Ascending aorta (tissue), 2 donors: Measurements from ENCODE around the gene ST6GALNAC4. TPM values are rescaled to one million over a fixed set of nuclear protein-coding genes. Genes with fewer than 3 reads are reported as not detected.

Experiments
- DNase-seq, 2 donors: peaks; one replicate each; pipeline ENCODE4 v3.0.0-alpha.2; 2019; ENCODE audit warnings: low spot score in 2 of 2
- H3K27ac ChIP-seq, 2 donors: fragments of 200-600 bp; sonication (generic); one replicate each; pipeline ENCODE4 v1.5.1; 2016 to 2017; ENCODE audit warnings: mild to moderate bottlenecking in 1 of 2
- H3K27me3 ChIP-seq: fragments of 200-600 bp; sonication (generic); one replicate; pipeline ENCODE4 v1.5.1; 2017
- H3K36me3 ChIP-seq, 2 donors: fragments of 200-600 bp; sonication (generic); one replicate each; pipeline ENCODE4 v1.5.1; 2016
- H3K4me1 ChIP-seq, 2 donors: fragments of 200-600 bp; sonication (generic); one replicate each; pipeline ENCODE4 v1.5.1; 2016 to 2017; ENCODE audit warnings: mild to moderate bottlenecking in 1 of 2
- H3K4me3 ChIP-seq, 2 donors: fragments of 200-600 bp; sonication (generic); one replicate each; pipeline ENCODE4 v1.5.1; 2016 to 2017; ENCODE audit warnings: mild to moderate bottlenecking in 1 of 2
- H3K9me3 ChIP-seq, 2 donors: fragments of 200-600 bp; sonication (generic); one replicate each; pipeline ENCODE4 v1.5.1; 2016
- CTCF ChIP-seq, 3 experiments: fragments of 200-600 bp in 2 of 3; fragments of 450-650 bp in 1 of 3; sonication (generic) in 2 of 3; IDR thresholded peaks; one replicate each; pipeline ENCODE4 v1.5.1; 2016 to 2019; ENCODE audit warnings: antibody characterized with exemption in 3 of 3, mild to moderate bottlenecking in 1 of 3, moderate library complexity in 1 of 3
- intact Hi-C: fragments of 100-400 bp; cut with DNase I; formaldehyde crosslinking; loops from one replicate; pipeline ENCODE4 v1.15.1; 2023
- total RNA-seq: library from RNA; depleted of rRNA; stranded (reverse); fragments of >200 nt; gene quantifications from one replicate; pipeline ENCODE4 v1.1.0, GENCODE V29; 2016

Gene ST6GALNAC4
- total RNA-seq, 1 donor from 2014 or later = 134 TPM

DNA sequence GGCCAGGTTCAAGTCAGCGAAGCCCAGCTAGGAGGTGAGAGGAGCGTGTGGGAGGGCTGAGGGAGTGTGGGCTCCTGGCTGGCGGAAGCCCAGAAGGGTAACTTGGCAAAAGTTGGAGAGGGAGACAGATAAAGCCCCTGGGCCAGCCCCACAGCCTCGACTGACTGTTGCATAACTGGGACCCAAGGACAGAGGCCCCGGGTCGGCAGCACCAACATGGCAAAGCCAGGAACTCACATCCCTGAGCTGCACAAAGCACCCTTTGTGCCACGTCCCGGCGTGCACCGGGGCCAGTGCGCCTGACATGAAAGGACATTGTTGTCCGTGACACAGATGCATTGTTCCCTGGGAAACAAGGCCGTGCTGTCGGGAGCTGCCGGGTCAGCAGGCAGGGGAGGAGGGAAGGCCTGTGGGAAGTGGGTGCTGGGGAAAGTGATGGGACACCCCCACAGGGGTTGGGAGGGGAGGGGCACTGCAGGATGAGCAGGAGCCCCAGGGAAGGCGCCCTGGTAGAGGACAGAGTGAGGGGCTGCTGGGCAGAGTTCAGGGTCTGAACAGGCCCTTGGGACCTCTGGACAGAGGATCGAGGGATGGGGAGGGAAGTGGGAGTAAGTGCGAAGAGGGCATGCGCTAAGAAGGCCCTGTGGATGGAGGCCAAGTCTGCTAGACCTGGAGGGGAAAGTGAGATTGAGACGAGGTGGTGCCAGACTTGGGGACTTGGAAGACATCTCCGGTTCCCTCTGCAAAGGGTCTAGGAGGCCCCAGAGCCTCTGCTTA lies 33.9 kb upstream of the ST6GALNAC4 start:
- intact Hi-C loops = no loop called here
- H3K4me3 ChIP-seq = no peak overlapping the region

DNA sequence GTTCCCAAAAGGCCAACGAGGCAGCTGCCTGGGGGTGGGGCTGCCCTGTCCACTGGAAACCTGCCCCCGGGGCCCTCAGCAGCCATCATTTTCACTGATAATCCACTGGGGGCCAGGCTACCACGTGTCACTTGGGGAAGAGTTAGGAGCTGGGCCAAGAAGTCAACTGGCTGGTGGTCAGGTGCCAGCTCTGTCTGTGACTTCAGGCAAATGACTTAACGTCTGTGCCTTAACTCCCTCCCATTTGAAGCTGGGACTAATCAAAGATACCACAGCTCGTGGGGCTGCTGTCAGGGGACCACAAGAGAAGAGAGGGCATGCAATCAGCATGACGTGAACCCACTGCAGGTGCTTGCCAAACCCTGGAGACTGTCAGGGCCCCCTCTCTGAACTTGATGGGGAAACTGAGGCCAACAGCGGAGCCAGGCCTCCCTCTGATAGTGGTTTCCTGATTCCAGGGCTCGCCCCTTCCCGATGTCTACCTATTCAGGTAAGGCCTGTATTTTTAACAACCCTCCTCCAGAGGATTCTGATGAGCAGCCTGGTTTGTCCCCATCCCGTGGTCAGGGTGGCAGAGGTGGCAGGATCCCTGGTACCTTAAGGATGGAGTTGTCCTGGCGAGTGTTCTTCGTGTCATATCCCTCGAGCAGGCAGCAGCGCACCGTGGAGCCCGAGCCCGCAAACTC lies 33.1 kb upstream of the ST6GALNAC4 start:
- Histone ChIP-seq H3K36me3 (peaks cover 4 to 9% of the 10 kb centered on the region in 2 donors), H3K4me3 (no peak overlapping the region), H3K4me1 (peaks cover 0 to 8% of the 10 kb centered on the region in 2 donors), H3K27me3 (no peaks in the 10 kb centered on the region), H3K27ac (no peak overlapping the region), H3K9me3 (no peaks in the 10 kb centered on the region)
- TF ChIP-seq CTCF (IDR thresholded peaks at IDR 0.05) = no peak
- no peak for DNase-seq
- intact Hi-C loops = no loop called here

More for the DNA sequence above, 33.9 kb upstream of the ST6GALNAC4 start:
- no peak overlapping the region for H3K27ac ChIP-seq
- peaks cover 0 to 11% of the 10 kb centered on the region in 2 donors for H3K4me1 ChIP-seq
- H3K27me3 ChIP-seq = no peaks in the 10 kb centered on the region
- DNase-seq = no peak
- H3K36me3 ChIP-seq = peaks cover 0 to 4% of the 10 kb centered on the region in 2 donors
- H3K9me3 ChIP-seq = no peaks in the 10 kb centered on the region
- no peak for TF ChIP-seq CTCF (IDR thresholded peaks at IDR 0.05)

GRCh38 chr9:127947841-127948710 lies 31.2 kb upstream of the ST6GALNAC4 start:
- no peak overlapping the region for H3K27ac ChIP-seq
- no peak for DNase-seq
- no peak for TF ChIP-seq CTCF (IDR thresholded peaks at IDR 0.05)
- intact Hi-C loops = no loop called here
- H3K36me3 ChIP-seq = peaks cover 15% of the 10 kb centered on the region in 2 donors
- no peaks in the 10 kb centered on the region for H3K9me3 ChIP-seq
- H3K27me3 ChIP-seq = no peaks in the 10 kb centered on the region
- H3K4me3 ChIP-seq = no peak overlapping the region
- H3K4me1 ChIP-seq = no peaks in the 10 kb centered on the region

- no peak for TF ChIP-seq CTCF (IDR thresholded peaks at IDR 0.05)
- no peak overlapping the region for H3K4me3 ChIP-seq
- no peaks in the 10 kb centered on the region for H3K27me3 ChIP-seq
- H3K27ac ChIP-seq = no peak overlapping the region
- peaks cover 15 to 22% of the 10 kb centered on the region in 2 donors for H3K36me3 ChIP-seq
- intact Hi-C loops = no loop called here
- H3K9me3 ChIP-seq = no peaks in the 10 kb centered on the region
- no peak for DNase-seq
- peaks cover 0 to 4% of the 10 kb centered on the region in 2 donors for H3K4me1 ChIP-seq
Observed at GRCh38 chr9:127946728-127947127, 29.9 kb upstream of the ST6GALNAC4 start.

DNA sequence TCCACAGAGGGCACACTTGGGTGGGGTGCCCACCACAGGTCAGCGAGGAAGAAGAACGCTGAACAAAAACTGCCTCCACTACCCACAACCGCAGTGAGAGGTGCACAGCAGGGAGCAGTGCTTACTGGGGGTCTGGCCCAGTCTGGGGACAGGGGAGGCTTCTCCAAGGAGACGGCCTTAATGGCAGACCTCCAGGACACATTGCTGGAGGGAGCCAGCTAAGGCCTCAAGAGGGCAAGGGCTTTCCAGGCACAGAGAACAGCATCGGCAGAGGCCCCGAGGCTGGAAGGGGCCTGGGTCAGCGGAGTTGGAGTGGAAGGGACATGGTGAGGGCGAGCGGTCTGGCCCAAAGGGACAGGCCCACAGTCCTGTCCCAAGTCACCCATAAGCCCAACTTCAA lies 29.1 kb upstream of the ST6GALNAC4 start:
- TF ChIP-seq CTCF (IDR thresholded peaks at IDR 0.05) = no peak
- no peaks in the 10 kb centered on the region for H3K9me3 ChIP-seq
- no peak overlapping the region for H3K4me3 ChIP-seq
- H3K27ac ChIP-seq = no peak overlapping the region
- H3K36me3 ChIP-seq = peaks cover 15 to 25% of the 10 kb centered on the region in 2 donors
- H3K27me3 ChIP-seq = no peaks in the 10 kb centered on the region
- intact Hi-C loops = loop anchor here (2.0 kb wide), 1 partner anchor 171 kb away; no protein-coding TSS in a partner anchor
- no peak for DNase-seq
- H3K4me1 ChIP-seq = peaks cover 0 to 4% of the 10 kb centered on the region in 2 donors
